Measurements from ENCODE around the gene GAB1. TPM values are rescaled to one million over a fixed set of nuclear protein-coding genes. Genes with fewer than 3 reads are reported as not detected.

GAB1 gene
- total and polyA plus RNA-seq, 2 of the 8 experiments (the other 6 are each of a cell fraction or from before 2014, with no cell fraction given): 6.8 to 21.3 TPM

GRCh38 chr4:143397335-143397734, 60.7 kb downstream of the GAB1 start:
- peaks cover 0 to 1% (median 0%) of the 10 kb centered on the region in 4 experiments; a peak in 1 of 7 replicates for H3K27me3 ChIP-seq (replicated peaks in 1 of 4; ENCODE audit: control insufficient read depth in 3 of 4, extremely low read depth in 1 of 4, insufficient read depth in 3 of 4, low read length in 3 of 4)
- no peaks in the 10 kb centered on the region for H3K23me2 ChIP-seq (ENCODE audit: low read depth, low read length)
- H3K9me3 ChIP-seq (ENCODE audit: insufficient read depth in 2 of 2, low read depth in 1 of 2, low read length in 1 of 2): no peaks in the 10 kb centered on the region
- H2BK12ac ChIP-seq (ENCODE audit: low read depth, low read length): no peak overlapping the region
- H4K8ac ChIP-seq (ENCODE audit: extremely low read depth, insufficient read depth, low read length): no peak overlapping the region
- H3K36me3 ChIP-seq (ENCODE audit: control insufficient read depth in 2 of 4, insufficient read depth in 4 of 4, low read length in 3 of 4): no peaks in the 10 kb centered on the region
- no peak overlapping the region for H2BK15ac ChIP-seq (ENCODE audit: low read length)
- no peak overlapping the region for H2BK120ac ChIP-seq (replicated peaks; ENCODE audit: low read depth, low read length)
- CTCF ChIA-PET (ENCODE audit: partially characterized antibody): interaction anchor here (0.6 to 5.6 kb wide), 17 partner anchors 8 to 196 kb away, joined by 3 to 30 read pairs (median 4); no protein-coding TSS in a partner anchor
- no peak overlapping the region for H2BK20ac ChIP-seq (ENCODE audit: low read length)
- 0 out of 4 replicates have a peak, but pooled peaks cover 0 to 1% of the 10 kb centered on the region in 2 experiments for H3K79me2 ChIP-seq (ENCODE audit: control insufficient read depth in 1 of 2, insufficient read depth in 2 of 2, low read length in 2 of 2)
- peaks cover 0 to 4% (median 0%) of the 10 kb centered on the region in 4 experiments; a peak in 1 of 7 replicates for H3K4me1 ChIP-seq (replicated peaks in 1 of 4; ENCODE audit: control insufficient read depth in 3 of 4, insufficient read depth in 4 of 4, low read length in 3 of 4)
- FAIRE-seq: no peak
- POLR2A ChIA-PET (ENCODE audit: partially characterized antibody): no interaction called here
- no peaks in the 10 kb centered on the region for H4K20me1 ChIP-seq (replicated peaks in 1 of 2; ENCODE audit: control insufficient read depth in 1 of 2, insufficient read depth in 2 of 2, low read length in 2 of 2)
- 97% methylated on average over 1 of the region's 1 CpG; no CpG with 5 or more reads in 1 of the 2 experiments for WGBS, 2 experiments (ENCODE audit: extremely low coverage in 1 of 2, insufficient coverage in 1 of 2, insufficient read length in 1 of 2, insufficient replicate concordance in 2 of 2, low coverage in 1 of 2, low lambda C conversion rate in 2 of 2, missing lambda C conversion rate in 1 of 2)
- no peak overlapping the region for H4K91ac ChIP-seq (replicated peaks; ENCODE audit: insufficient read length, low read length)
- H2AFZ ChIP-seq (ENCODE audit: low read length): no peak overlapping the region
- no peak overlapping the region for H3K56ac ChIP-seq (replicated peaks; ENCODE audit: insufficient read length, low read depth, low read length)
- H3K9ac ChIP-seq (replicated peaks in 1 of 4; ENCODE audit: extremely low read depth in 1 of 4, low read depth in 3 of 4, low read length in 3 of 4): no peak overlapping the region
- H3K79me1 ChIP-seq (ENCODE audit: low read depth, low read length): no peaks in the 10 kb centered on the region; the same call in 1 of the 2 replicates
- H2BK5ac ChIP-seq (ENCODE audit: low read depth, low read length): no peak overlapping the region
- no peak overlapping the region for H3K18ac ChIP-seq (ENCODE audit: extremely low read depth, low read length)
- no peak overlapping the region for H3K14ac ChIP-seq (ENCODE audit: insufficient read length)
- H3K4ac ChIP-seq (replicated peaks; ENCODE audit: insufficient read length, low read depth, low read length): no peak overlapping the region
- H3K23ac ChIP-seq (ENCODE audit: insufficient read length): no peak overlapping the region
- H3K4me3 ChIP-seq (ENCODE audit: extremely low read depth in 1 of 4, insufficient read depth in 2 of 4, low read depth in 3 of 4, low read length in 4 of 4): no peak overlapping the region
- DNase-seq (ENCODE audit: low read depth in 1 of 2, low spot score in 2 of 2): no peak
- no peak overlapping the region for H2AK5ac ChIP-seq (ENCODE audit: low read depth, low read length)
- H4K5ac ChIP-seq (ENCODE audit: insufficient read length, low read depth, low read length): no peak overlapping the region
- H3K27ac ChIP-seq (ENCODE audit: low read depth, low read length): no peak overlapping the region
- no peak overlapping the region for H3K4me2 ChIP-seq (ENCODE audit: insufficient read depth in 1 of 2, low read depth in 2 of 2, low read length in 2 of 2)
- TF ChIP-seq NRF1 (IDR thresholded peaks at IDR 0.05; ENCODE audit: low read depth, low read length): no peak
- TF ChIP-seq MAFK (IDR thresholded peaks at IDR 0.05; ENCODE audit: low read depth, low read length): no peak
- no peak for TF ChIP-seq POU5F1 (IDR thresholded peaks at IDR 0.05; ENCODE audit: low read depth, low read length)
- TF ChIP-seq NANOG (IDR thresholded peaks at IDR 0.05; ENCODE audit: insufficient read depth, low read depth, low read length, poor library complexity, severe bottlenecking): no peak
- no peak for TF ChIP-seq CREB1 (IDR thresholded peaks at IDR 0.05)
- no peak for TF ChIP-seq POLR2A (IDR thresholded peaks at IDR 0.05; ENCODE audit: control extremely low read depth in 1 of 2, low read depth in 2 of 2, low read length in 2 of 2)
- TF ChIP-seq RAD21 (IDR thresholded peaks at IDR 0.05 in 1 of 2, conservative IDR thresholded peaks at IDR 0.05 in 1 of 2; ENCODE audit: low read depth in 2 of 2, low read length in 2 of 2): no peak
- no peak for TF ChIP-seq TCF12 (IDR thresholded peaks at IDR 0.05; ENCODE audit: low read depth, low read length)
- TF ChIP-seq MAX (IDR thresholded peaks at IDR 0.05): no peak
- TF ChIP-seq ATF2 (IDR thresholded peaks at IDR 0.05; ENCODE audit: low read length): no peak
- TF ChIP-seq BACH1 (IDR thresholded peaks at IDR 0.05; ENCODE audit: low read length): no peak
- TF ChIP-seq, protein P1, sequence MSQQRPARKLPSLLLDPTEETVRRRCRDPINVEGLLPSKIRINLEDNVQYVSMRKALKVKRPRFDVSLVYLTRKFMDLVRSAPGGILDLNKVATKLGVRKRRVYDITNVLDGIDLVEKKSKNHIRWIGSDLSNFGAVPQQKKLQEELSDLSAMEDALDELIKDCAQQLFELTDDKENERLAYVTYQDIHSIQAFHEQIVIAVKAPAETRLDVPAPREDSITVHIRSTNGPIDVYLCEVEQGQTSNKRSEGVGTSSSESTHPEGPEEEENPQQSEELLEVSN (IDR thresholded peaks at IDR 0.05): no peak
